ENCODE data around the gene ROS1.
"Not testable (repeated sequence)": the region's sequence is repeated elsewhere in the genome, so short reads cannot be mapped to it uniquely, and the experiment has no call there.

ROS1 gene

DNA sequence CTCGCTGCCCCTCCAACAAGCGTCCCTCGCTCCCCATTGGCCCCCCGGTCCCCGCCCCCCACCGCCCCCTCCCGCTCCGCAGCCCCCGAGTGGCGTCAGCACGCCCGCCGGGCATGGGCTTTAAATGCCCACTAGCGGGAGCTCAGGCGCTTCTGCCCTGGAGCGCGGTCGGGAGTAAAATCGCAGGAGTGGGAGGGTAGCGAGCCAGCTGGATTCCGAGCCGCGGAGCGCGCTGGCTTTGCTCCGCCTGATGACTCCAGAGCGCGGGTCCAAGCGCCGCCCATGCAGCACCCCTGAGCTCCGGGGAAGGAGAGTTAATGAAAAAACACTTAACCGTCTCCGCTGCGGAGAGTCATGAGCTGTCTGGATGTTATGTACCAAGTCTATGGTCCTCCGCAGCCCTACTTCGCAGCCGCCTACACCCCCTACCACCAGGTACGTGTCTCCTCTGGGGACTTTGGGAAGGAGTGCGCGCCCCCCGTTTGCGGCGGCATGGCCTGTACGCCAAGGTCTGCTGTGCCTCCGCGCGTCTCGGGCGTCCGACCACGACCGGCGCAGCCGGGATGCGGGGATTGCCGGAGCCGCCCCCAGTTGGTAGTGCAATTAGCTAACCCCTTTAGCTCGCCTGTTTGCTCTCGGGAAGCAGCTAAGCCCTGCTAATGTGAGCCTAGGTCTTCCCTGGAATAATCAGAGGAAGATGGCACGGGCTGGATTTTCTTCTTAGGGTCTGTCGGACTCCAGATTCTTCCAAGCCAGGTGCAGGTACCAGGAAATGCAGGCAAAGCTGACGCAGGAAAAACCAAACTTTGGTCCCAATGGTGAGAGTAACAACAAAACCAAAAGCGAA, 160.1 kb downstream of the ROS1 start, which contains the start of gene VGLL2:
TSS of gene VGLL2 (plus strand) at position 149 of the 847 bp plus-strand sequence. CDS start at position 355, 206 bp downstream.
- no peak for DNase-seq

- DNase-seq, result no peak
Measured at GRCh38 chr6:117264692-117265409, 160.9 kb downstream of the ROS1 start.

GRCh38 chr6:117264369-117264691, 161.4 kb downstream of the ROS1 start:
- DNase-seq, result no peak

DNA sequence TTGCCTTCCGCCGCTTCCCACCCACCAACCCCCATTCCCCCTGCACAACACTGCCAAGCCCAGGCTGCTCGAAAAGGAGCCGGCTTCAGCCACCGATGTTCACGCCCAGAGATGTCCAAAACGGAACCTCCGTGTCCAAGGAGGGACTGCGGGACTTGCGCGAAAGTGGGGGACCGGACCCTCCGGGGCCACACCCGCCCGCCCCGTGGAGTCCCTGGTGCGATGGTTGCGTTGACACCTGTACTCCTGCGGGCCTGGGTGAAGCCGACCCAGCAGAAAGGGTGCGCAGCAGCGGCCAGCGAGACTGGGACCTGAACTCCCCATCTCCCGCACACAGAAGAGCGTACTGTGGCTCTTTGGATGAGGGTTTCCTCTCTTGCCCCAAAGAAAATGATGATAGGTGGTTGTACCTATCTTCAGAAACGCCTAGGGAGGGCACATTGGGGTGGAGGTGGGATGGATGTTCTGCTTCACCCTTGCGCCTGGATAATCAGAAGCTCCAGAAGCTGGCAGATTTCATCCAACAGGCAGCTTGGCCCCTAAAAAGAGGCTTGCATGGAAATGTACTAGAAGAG, 162.3 kb downstream of the ROS1 start:
- no peak for DNase-seq

GRCh38 chr6:117262799-117263198, 162.9 kb downstream of the ROS1 start:
- DNase-seq, result no peak

DNA sequence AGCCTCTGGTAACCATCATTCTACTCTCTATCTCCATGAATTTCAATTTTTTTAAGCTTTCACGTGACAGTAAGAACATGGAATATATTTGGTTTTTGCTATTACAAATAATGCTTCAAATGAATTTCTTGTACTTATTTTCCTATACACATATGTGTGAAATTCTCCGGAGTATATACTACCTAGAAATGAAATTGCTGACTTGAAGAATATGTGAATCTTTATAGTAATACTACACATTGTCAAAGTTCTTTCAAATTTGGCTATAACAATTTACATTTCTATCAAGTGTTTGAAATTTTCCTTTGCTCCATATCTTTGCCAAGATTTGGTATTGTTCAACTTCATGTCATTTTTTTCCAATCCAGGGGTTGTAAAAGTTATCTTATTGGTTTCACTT, 172.0 kb downstream of the ROS1 start:
- DNase-seq, result no peak

DNA sequence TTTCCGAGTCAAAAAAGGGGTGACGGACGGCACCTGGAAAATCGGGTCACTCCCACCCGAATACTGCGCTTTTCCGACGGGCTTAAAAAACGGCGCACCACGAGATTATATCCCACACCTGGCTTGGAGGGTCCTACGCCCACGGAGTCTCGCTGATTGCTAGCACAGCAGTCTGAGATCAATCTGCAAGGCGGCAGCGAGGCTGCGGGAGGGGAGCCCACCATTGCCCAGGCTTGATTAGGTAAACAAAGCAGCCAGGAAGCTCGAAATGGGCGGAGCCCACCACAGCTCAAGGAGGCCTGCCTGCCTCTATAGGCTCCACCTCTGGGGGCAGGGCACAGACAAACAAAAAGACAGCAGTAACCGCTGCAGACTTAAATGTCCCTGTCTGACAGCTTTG, 180.8 kb downstream of the ROS1 start:
- DNase-seq, result not testable (repeated sequence)

GRCh38 chr6:117244571-117244970, 181.2 kb downstream of the ROS1 start:
- not testable (repeated sequence) for DNase-seq

Data from activated CD4-positive, alpha-beta T cell treated with anti-CD3 and anti-CD28 coated beads, Interleukin-2, amount 50 U/mL, for 16 hours (primary cell).